ENCODE data around the gene UCP2. TPM values are rescaled to one million over a fixed set of nuclear protein-coding genes. Genes with fewer than 3 reads are reported as not detected.

The UCP2 gene
- total and polyA plus RNA-seq, 8 donors, result 4.6 to 19.4 (median 12.7) TPM

DNA sequence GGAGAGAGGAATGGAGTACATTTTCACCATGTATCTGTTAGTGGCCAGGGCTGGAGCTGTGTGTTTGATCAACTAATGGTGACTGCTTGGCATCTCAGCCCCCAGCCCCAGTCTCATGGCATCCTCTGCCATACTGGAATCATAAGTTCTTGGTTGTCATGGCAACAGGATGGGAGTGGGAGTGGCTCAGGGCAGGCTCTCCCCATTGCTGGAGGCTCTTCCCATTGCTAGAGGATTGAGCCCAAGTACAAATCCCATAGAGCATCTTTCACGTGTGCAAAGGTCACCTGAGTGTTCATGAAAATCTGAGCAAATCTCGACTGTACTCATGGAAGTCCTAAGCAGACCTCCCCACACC lies 16.9 kb downstream of the UCP2 start:
- FAIRE-seq (no peak), ATAC-seq (no peak), DNase-seq (no peak)
- Histone ChIP-seq H3K4me3 (no peak overlapping the region), H3K4me1 (no peaks in the 10 kb centered on the region), H3K27ac (no peak overlapping the region), H3K27me3 (no peaks in the 10 kb centered on the region), H3K36me3 (no peaks in the 10 kb centered on the region), H3K9me3 (no peaks in the 10 kb centered on the region)
- TF ChIP-seq, protein P1, sequence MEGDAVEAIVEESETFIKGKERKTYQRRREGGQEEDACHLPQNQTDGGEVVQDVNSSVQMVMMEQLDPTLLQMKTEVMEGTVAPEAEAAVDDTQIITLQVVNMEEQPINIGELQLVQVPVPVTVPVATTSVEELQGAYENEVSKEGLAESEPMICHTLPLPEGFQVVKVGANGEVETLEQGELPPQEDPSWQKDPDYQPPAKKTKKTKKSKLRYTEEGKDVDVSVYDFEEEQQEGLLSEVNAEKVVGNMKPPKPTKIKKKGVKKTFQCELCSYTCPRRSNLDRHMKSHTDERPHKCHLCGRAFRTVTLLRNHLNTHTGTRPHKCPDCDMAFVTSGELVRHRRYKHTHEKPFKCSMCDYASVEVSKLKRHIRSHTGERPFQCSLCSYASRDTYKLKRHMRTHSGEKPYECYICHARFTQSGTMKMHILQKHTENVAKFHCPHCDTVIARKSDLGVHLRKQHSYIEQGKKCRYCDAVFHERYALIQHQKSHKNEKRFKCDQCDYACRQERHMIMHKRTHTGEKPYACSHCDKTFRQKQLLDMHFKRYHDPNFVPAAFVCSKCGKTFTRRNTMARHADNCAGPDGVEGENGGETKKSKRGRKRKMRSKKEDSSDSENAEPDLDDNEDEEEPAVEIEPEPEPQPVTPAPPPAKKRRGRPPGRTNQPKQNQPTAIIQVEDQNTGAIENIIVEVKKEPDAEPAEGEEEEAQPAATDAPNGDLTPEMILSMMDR (IDR thresholded peaks at IDR 0.05), result no peak
- intact Hi-C loops (cut with DNase I), result loop anchor here in 1 of 3 donors (10.0 kb wide), 1 partner anchor 109 kb away; no protein-coding TSS in a partner anchor
- WGBS, 2 donors, result 38 to 50% methylated on average over 2 of the region's 2 CpGs

DNA sequence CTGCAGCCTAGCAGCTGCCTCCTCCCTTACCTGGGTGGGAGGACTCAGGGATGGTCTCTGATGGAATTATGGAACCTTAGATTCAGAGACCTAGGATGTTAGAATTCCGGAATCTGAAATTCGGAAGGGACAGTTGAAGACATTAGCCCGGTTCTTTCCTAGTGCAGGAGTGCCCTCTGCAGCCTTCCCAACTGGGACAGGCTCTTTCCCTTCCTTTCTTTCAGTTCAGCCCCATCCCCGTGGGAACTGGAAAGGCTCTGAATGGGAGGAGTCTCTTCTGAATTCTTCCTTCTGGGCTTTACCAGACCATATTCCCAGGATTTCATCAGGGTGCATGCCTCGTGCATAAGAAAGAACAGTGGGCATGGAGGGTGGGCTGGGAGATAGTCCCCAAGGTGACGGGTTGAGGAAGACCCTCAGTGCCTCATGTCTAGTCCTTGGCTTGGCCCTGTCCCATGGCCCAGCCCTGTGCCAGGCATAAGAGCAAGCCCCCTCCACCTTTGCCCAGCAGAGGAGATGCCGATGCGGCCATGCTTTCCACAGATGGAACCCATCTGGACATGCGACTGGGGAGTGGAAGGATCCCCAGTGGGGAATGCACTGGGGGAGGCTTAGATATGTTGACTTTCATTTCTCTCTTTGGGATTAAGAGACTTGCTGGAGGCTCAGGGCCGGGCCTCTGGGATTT lies 17.4 kb downstream of the UCP2 start:
- H3K4me3 ChIP-seq, result no peak overlapping the region
- TF ChIP-seq, protein P1 (IDR thresholded peaks at IDR 0.05), result no peak
- DNase-seq (peak in 1 of 6 donors; percentile 35), FAIRE-seq (no peak), ATAC-seq (no peak)
- H3K27me3 ChIP-seq, result no peaks in the 10 kb centered on the region
- H3K9me3 ChIP-seq, result no peaks in the 10 kb centered on the region
- intact Hi-C loops (cut with DNase I), result loop anchor here in 1 of 3 donors (10.0 kb wide), 1 partner anchor 110 kb away; no protein-coding TSS in a partner anchor
- 64 to 69% methylated on average over 10 of the region's 10 CpGs for WGBS, 2 donors
- H3K36me3 ChIP-seq, result no peaks in the 10 kb centered on the region
- no peaks in the 10 kb centered on the region for H3K4me1 ChIP-seq
- H3K27ac ChIP-seq, result no peak overlapping the region

DNA sequence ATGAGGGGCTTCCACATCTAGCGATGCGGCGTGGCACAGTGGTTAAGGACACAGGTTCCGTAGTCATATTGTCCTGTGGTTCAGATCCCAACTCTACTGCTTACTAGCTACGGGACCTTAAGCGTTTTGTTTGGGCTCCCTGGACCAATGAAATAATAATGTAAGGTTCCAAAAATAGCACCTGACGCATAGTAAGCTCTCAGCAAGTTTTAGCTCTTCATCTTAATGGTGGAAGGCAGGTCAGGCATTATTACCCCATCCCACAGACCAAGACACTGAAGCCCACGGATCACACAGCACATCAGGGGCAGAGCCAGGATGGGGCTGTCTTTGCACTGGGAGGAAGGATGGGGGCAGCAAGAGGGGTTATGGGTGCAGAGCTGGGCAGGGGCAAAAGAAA lies 18.8 kb downstream of the UCP2 start:
- ATAC-seq (no peak), DNase-seq (no peak), FAIRE-seq (no peak)
- Histone ChIP-seq H3K27me3 (no peaks in the 10 kb centered on the region), H3K4me1 (no peaks in the 10 kb centered on the region), H3K4me3 (no peak overlapping the region), H3K27ac (no peak overlapping the region), H3K9me3 (no peaks in the 10 kb centered on the region), H3K36me3 (no peaks in the 10 kb centered on the region)
- 68 to 71% methylated on average over 8 of the region's 8 CpGs for WGBS, 2 donors
- TF ChIP-seq, protein P1 (IDR thresholded peaks at IDR 0.05), result no peak
- intact Hi-C loops (cut with DNase I), result loop anchor here in 1 of 3 donors (10.0 kb wide), 1 partner anchor 111 kb away; no protein-coding TSS in a partner anchor

DNA sequence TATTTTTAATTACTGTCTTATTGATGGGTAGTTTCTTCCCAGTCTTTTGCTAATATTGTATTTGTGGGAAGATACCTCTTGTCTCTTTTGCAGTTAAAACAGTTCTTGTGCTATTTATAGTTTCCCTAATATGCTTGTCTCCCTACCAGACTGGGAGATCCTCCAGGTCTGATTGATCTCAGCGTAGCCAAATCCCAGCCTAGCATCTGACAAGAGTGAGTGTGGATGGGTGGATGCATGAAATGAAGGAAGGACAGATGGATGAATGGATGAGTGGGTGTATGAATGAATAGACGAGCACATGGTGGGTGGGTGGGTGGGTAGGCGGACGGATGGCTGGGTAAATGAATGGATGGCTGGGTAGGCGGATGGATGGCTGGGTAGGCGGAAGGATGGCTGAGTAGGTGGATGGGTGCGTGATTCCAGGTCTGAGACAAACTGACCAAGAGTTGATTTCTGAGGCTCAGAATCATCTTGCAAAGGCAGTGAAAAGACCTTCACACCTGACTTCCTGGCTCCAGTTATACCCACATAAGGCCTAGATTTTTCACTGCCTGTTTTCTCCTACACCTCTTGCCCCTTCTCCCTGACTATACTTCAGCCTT lies 20.4 kb downstream of the UCP2 start:
- DNase-seq (peak in 1 of 6 donors; percentile 3), FAIRE-seq (no peak), ATAC-seq (no peak)
- intact Hi-C loops (cut with DNase I), result loop anchor here in 1 of 3 donors (10.0 kb wide), 1 partner anchor 113 kb away; no protein-coding TSS in a partner anchor
- Histone ChIP-seq H3K4me3 (no peak overlapping the region), H3K9me3 (no peaks in the 10 kb centered on the region), H3K27me3 (no peaks in the 10 kb centered on the region), H3K27ac (no peak overlapping the region), H3K36me3 (no peaks in the 10 kb centered on the region), H3K4me1 (no peaks in the 10 kb centered on the region)
- WGBS, 2 donors, result 68 to 82% methylated on average over 7 of the region's 7 CpGs
- TF ChIP-seq, protein P1 (IDR thresholded peaks at IDR 0.05), result no peak

DNA sequence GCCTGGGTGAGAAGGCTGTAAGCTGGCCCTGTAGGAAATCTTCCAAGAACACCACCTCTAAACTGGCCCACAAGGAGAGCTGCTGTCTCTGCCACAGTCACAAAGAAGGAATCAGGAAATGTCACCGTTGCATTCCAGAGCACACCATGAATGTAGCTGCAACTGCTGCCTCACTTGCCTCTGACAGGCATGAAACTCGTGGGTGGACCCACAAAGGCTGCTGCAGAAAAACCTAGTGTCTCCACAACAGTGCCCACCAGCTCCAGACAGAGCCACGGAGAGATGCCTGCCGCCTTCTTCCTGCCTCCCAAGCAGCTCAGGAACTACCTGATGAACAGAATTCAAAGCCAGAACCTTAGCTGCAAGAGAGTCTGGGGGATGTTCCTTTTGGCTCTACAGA lies 21.3 kb downstream of the UCP2 start:
- no peaks in the 10 kb centered on the region for H3K9me3 ChIP-seq
- H3K36me3 ChIP-seq, result no peaks in the 10 kb centered on the region
- ATAC-seq (peak in 1 of 4 donors; percentile 12), FAIRE-seq (no peak), DNase-seq (no peak)
- intact Hi-C loops (cut with DNase I), result loop anchor here in 1 of 3 donors (10.0 kb wide), 1 partner anchor 113 kb away; no protein-coding TSS in a partner anchor
- no peaks in the 10 kb centered on the region for H3K27me3 ChIP-seq
- H3K27ac ChIP-seq, result no peak overlapping the region
- TF ChIP-seq, protein P1 (IDR thresholded peaks at IDR 0.05), result no peak
- 63% methylated on average over 4 of the region's 4 CpGs for WGBS, 2 donors
- H3K4me3 ChIP-seq, result no peak overlapping the region
- no peaks in the 10 kb centered on the region for H3K4me1 ChIP-seq

Measured in pancreas (tissue), 10 donors.